Natural killer cell (primary cell): Measurements from ENCODE around the gene MRPL36. TPM values are rescaled to one million over a fixed set of nuclear protein-coding genes. Genes with fewer than 3 reads are reported as not detected.

Source experiments
- ATAC-seq, 3 donors: fragments of 150-1000 bp in 2 of 3; fragments of 200-7000 bp in 1 of 3; cut with Tn5 transposase; 1 replicate in 1 of 3; 2 replicates in 2 of 3; pipeline ENCODE4 v1.10.0; 2021; ENCODE audit warnings: mild to moderate bottlenecking in 2 of 3, moderate library complexity in 2 of 3
- DNase-seq, 2 donors: peaks; one replicate each; pipeline versions ENCODE4 v3.0.0 to v3.0.0-alpha.2; 2013 to 2021; ENCODE audit warnings: mixed read lengths in 1 of 2
- H3K27ac ChIP-seq: one replicate; pipeline ENCODE4 v1.5.1; 2013; ENCODE audit warnings: mild to moderate bottlenecking, low read length
- H3K27me3 ChIP-seq: one replicate; pipeline ENCODE4 v1.6.1; 2013; ENCODE audit warnings: low read length; ENCODE audit not compliant: control insufficient read depth, insufficient read depth
- H3K36me3 ChIP-seq: one replicate; pipeline ENCODE4 v1.6.1; 2013; ENCODE audit warnings: low read length; ENCODE audit not compliant: control insufficient read depth, insufficient read depth
- H3K4me1 ChIP-seq: one replicate; pipeline ENCODE4 v1.6.1; 2013; ENCODE audit warnings: low read length; ENCODE audit not compliant: control insufficient read depth, insufficient read depth
- H3K4me3 ChIP-seq: one replicate; pipeline ENCODE4 v1.5.1; 2013; ENCODE audit warnings: low read length
- H3K9me3 ChIP-seq: one replicate; pipeline ENCODE4 v1.6.1; 2013; ENCODE audit warnings: low read length; ENCODE audit not compliant: control insufficient read depth, insufficient read depth
- H3K27ac Mint-ChIP-seq, 2 donors: one replicate each; pipeline ENCODE4 v1.8.0; 2022; ENCODE audit warnings: mild to moderate bottlenecking in 2 of 2, mixed read lengths in 2 of 2, moderate library complexity in 1 of 2
- H3K27me3 Mint-ChIP-seq, 2 donors: one replicate each; pipeline ENCODE4 v1.8.0; 2022; ENCODE audit warnings: low read depth in 2 of 2, mixed read lengths in 2 of 2
- H3K36me3 Mint-ChIP-seq: one replicate; pipeline ENCODE4 v1.8.0; 2022; ENCODE audit warnings: mixed read lengths
- H3K4me1 Mint-ChIP-seq, 2 donors: one replicate each; pipeline ENCODE4 v1.8.0; 2022; ENCODE audit warnings: mixed read lengths in 2 of 2
- H3K4me3 Mint-ChIP-seq: one replicate; pipeline ENCODE4 v1.8.0; 2022; ENCODE audit warnings: mild to moderate bottlenecking, moderate library complexity, mixed read lengths
- H3K9me3 Mint-ChIP-seq, 2 donors: one replicate each; pipeline ENCODE4 v1.8.0; 2022; ENCODE audit warnings: mixed read lengths in 2 of 2
- WGBS: methylation state at CpG from one replicate; pipeline ENCODE4 v1.1.7; 2013; ENCODE audit warnings: missing lambda C conversion rate; ENCODE audit not compliant: insufficient coverage; 5-methylcytosine and 5-hydroxymethylcytosine counted together
- intact Hi-C: fragments of 100-400 bp; cut with micrococcal nuclease; formaldehyde crosslinking; loops from one replicate; pipeline ENCODE4 v1.14.2; 2022
- total RNA-seq, 4 donors: library from RNA; stranded (reverse); fragments of 120-200 nt in 1 of 4; gene quantifications; one replicate each; pipeline versions ENCODE4 v1.2.3 to v1.2.4, GENCODE V29; 2013 to 2022
- TF ChIP-seq, protein P1 (sequence below): fragments of 200-600 bp; IDR thresholded peaks from one replicate; pipeline ENCODE4 v1.8.0; 2022; ENCODE audit warnings: antibody characterized with exemption

MRPL36 gene
- total RNA-seq, 3 donors from 2014 or later (not counting 1 experiment from before 2014, with no cell fraction given): 14.1 to 21.2 (median 17.1) TPM

DNA sequence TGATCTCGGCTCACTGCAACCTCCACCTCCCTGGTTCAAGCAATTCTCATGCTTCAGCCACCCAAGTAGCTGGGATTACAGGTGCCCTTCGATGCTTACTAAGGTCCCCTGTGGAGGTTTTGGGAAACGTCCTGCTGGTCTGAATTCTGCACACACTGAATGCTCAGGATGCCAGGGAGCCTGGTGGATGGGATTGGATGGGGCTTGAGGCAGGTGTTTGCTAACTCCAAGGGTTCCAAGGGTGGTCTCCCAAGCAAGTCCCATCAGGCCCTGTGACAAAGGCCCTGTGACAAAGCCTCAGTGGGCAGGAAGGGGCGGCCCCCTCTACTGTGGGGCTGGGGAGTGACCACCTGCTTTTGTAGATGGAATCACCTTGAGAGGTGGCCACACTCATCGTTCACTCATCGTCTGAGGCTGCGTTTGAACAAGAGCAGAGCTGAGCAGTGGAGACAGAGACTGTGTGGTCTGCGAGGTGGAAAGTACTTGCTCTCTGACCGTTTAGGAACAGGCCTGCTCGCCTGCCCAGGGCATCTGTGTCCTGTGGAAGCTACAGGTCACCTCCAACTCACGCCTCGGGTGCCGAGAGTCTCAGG lies 40.2 kb downstream of the MRPL36 start:
- H3K27me3 Mint-ChIP-seq: peaks cover 0 to 16% of the 10 kb centered on the region in 2 donors
- H3K9me3 Mint-ChIP-seq: no peaks in the 10 kb centered on the region
- DNase-seq (no peak), ATAC-seq (no peak)
- H3K36me3 Mint-ChIP-seq: no peaks in the 10 kb centered on the region
- no peaks in the 10 kb centered on the region for H3K36me3 ChIP-seq
- 83% methylated on average over 10 of the region's 13 CpGs for WGBS
- intact Hi-C loops: no loop called here
- H3K4me3 ChIP-seq: no peak overlapping the region
- H3K4me1 Mint-ChIP-seq: no peaks in the 10 kb centered on the region
- no peak overlapping the region for H3K27ac ChIP-seq
- H3K27ac Mint-ChIP-seq: no peak overlapping the region
- H3K4me3 Mint-ChIP-seq: no peak overlapping the region
- no peaks in the 10 kb centered on the region for H3K4me1 ChIP-seq
- TF ChIP-seq, protein P1, sequence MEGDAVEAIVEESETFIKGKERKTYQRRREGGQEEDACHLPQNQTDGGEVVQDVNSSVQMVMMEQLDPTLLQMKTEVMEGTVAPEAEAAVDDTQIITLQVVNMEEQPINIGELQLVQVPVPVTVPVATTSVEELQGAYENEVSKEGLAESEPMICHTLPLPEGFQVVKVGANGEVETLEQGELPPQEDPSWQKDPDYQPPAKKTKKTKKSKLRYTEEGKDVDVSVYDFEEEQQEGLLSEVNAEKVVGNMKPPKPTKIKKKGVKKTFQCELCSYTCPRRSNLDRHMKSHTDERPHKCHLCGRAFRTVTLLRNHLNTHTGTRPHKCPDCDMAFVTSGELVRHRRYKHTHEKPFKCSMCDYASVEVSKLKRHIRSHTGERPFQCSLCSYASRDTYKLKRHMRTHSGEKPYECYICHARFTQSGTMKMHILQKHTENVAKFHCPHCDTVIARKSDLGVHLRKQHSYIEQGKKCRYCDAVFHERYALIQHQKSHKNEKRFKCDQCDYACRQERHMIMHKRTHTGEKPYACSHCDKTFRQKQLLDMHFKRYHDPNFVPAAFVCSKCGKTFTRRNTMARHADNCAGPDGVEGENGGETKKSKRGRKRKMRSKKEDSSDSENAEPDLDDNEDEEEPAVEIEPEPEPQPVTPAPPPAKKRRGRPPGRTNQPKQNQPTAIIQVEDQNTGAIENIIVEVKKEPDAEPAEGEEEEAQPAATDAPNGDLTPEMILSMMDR: no peak
- no peaks in the 10 kb centered on the region for H3K27me3 ChIP-seq
- no peaks in the 10 kb centered on the region for H3K9me3 ChIP-seq

DNA sequence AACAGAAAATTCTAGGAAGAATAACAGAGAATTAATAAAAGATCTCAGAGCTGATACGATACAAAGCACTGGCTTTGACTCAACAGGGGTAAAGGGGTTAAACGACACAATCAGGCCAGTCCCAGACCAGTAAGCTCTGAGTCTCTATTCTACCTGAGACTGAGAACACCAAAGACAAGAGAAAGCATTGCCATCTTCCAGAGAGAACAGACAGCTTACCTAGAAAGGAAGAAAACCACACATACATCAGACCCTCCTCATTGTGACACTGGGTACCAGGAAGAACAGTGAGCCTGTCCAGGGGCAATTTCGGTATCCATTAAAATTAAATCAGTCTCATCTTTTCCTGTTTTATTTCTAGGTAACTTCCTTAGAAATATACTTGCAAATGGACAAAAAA lies 41.1 kb downstream of the MRPL36 start:
- Histone ChIP-seq H3K27ac (no peak overlapping the region), H3K27me3 (no peaks in the 10 kb centered on the region), H3K4me1 (no peaks in the 10 kb centered on the region), H3K4me3 (no peak overlapping the region), H3K36me3 (no peaks in the 10 kb centered on the region), H3K9me3 (no peaks in the 10 kb centered on the region)
- WGBS: 85% methylated on average over 2 of the region's 3 CpGs
- no peak for DNase-seq
- ATAC-seq: no peak
- Mint-ChIP-seq H3K9me3 (no peaks in the 10 kb centered on the region), H3K27me3 (peaks cover 0 to 11% of the 10 kb centered on the region in 2 donors), H3K27ac (no peak overlapping the region), H3K4me3 (no peak overlapping the region), H3K36me3 (no peaks in the 10 kb centered on the region), H3K4me1 (no peaks in the 10 kb centered on the region)
- intact Hi-C loops: no loop called here
- TF ChIP-seq, protein P1: no peak

DNA sequence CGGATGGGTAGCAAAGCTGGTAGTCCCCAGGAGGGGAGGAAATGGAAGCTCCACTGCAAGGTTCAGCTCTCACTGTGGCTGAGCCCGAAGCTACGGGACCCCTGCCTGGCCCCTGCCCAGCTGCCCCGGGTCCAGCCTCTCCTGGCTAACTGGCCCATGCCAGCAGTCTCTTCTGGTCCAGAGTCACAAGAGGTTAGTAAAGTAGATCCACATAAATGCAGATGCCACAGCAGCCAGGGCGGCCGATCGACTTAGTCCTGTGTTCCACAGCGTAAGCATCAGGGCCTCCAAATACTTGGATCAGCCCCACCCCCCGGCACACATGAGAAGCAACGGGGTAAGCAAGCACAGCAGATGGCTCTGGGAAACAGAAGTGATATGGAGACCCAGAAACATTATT lies 42.1 kb downstream of the MRPL36 start:
- DNase-seq (no peak), ATAC-seq (no peak)
- H3K27ac Mint-ChIP-seq: no peak overlapping the region
- H3K36me3 Mint-ChIP-seq: no peaks in the 10 kb centered on the region
- Histone ChIP-seq H3K27me3 (no peaks in the 10 kb centered on the region), H3K9me3 (no peaks in the 10 kb centered on the region), H3K36me3 (no peaks in the 10 kb centered on the region), H3K27ac (no peak overlapping the region), H3K4me3 (no peak overlapping the region), H3K4me1 (no peaks in the 10 kb centered on the region)
- 89% methylated on average over 10 of the region's 10 CpGs for WGBS
- H3K9me3 Mint-ChIP-seq: no peaks in the 10 kb centered on the region
- intact Hi-C loops: no loop called here
- H3K4me1 Mint-ChIP-seq: no peaks in the 10 kb centered on the region
- no peak overlapping the region for H3K4me3 Mint-ChIP-seq
- H3K27me3 Mint-ChIP-seq: peaks cover 0 to 10% of the 10 kb centered on the region in 2 donors
- TF ChIP-seq, protein P1: no peak

DNA sequence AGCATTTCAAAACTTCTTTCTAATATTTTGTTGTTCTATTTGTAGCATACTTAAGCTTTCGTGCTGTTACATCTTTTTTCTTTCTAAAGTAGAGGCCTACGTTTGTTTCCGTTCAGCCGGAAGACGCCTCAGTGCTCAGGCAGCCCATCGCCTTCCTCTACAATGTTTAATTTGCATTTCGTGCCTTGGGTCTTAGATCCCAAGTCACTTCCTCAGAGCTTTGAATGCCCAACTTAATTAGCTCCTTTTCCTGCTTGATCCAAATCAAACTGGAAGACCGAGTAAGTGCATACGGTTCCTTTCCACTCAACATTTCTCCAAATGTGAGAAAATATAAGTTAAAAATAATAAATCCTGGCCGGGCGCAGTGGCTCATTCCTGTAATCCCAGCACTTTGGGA lies 43.2 kb downstream of the MRPL36 start:
- Histone ChIP-seq H3K27me3 (no peaks in the 10 kb centered on the region), H3K4me3 (no peak overlapping the region), H3K36me3 (no peaks in the 10 kb centered on the region), H3K27ac (no peak overlapping the region), H3K4me1 (no peaks in the 10 kb centered on the region), H3K9me3 (no peaks in the 10 kb centered on the region)
- ATAC-seq (no peak), DNase-seq (no peak)
- WGBS: 71% methylated on average over 11 of the region's 11 CpGs
- H3K4me3 Mint-ChIP-seq: no peak overlapping the region
- intact Hi-C loops: no loop called here
- peaks cover 0 to 7% of the 10 kb centered on the region in 2 donors for H3K27me3 Mint-ChIP-seq
- H3K4me1 Mint-ChIP-seq: no peaks in the 10 kb centered on the region
- no peak overlapping the region for H3K27ac Mint-ChIP-seq
- no peaks in the 10 kb centered on the region for H3K36me3 Mint-ChIP-seq
- H3K9me3 Mint-ChIP-seq: no peaks in the 10 kb centered on the region
- TF ChIP-seq, protein P1: no peak
